H1 (cell line): ENCODE results near the gene PIP5K1C. TPM values are rescaled to one million over a fixed set of nuclear protein-coding genes. Genes with fewer than 3 reads are reported as not detected.

Experiments
- CTCF ChIA-PET: fragments of 300-600 bp; sonication (Branson Sonifier 250); formaldehyde crosslinking; loops from one replicate; lab custom pipeline; 2021; ENCODE audit not compliant: partially characterized antibody; lab: Charles Lee
- POLR2A ChIA-PET: fragments of 300-600 bp; sonication (Branson Sonifier 250); formaldehyde crosslinking; loops from one replicate; lab custom pipeline; 2021; ENCODE audit warnings: inconsistent platforms; ENCODE audit not compliant: partially characterized antibody; lab: Charles Lee
- DNase-seq, 2 experiments: peaks; one replicate each; pipeline versions ENCODE4 v3.0.0 to v3.0.0-alpha.2; 2010 to 2022; ENCODE audit warnings: low spot score in 2 of 2, low read depth in 1 of 2, mixed read lengths in 1 of 2
- FAIRE-seq: peaks from 2 replicates; lab custom pipeline; 2011; peaks lifted over from hg19 to GRCh38; lab: Jason Lieb, UNC
- H2AFZ ChIP-seq: 2 replicates; pipeline ENCODE4 v1.8.1; 2012; ENCODE audit warnings: low read length, inconsistent platforms
- H2AK5ac ChIP-seq: 2 replicates; pipeline ENCODE4 v1.6.1; 2013; ENCODE audit warnings: low read depth, low read length
- H2BK120ac ChIP-seq: replicated peaks from 2 replicates; pipeline ENCODE3; 2013; ENCODE audit warnings: low read depth, low read length, inconsistent platforms
- H2BK12ac ChIP-seq: 2 replicates; pipeline ENCODE4 v1.6.1; 2013; ENCODE audit warnings: low read depth, low read length
- H2BK15ac ChIP-seq: 2 replicates; pipeline ENCODE4 v1.6.1; 2013; ENCODE audit warnings: low read length
- H2BK20ac ChIP-seq: 2 replicates; pipeline ENCODE4 v1.6.1; 2013; ENCODE audit warnings: low read length
- H2BK5ac ChIP-seq: 2 replicates; pipeline ENCODE4 v1.6.1; 2013; ENCODE audit warnings: low read depth, low read length
- H3K14ac ChIP-seq: 2 replicates; pipeline ENCODE4 v1.6.1; 2013; ENCODE audit warnings: inconsistent platforms; ENCODE audit not compliant: insufficient read length
- H3K18ac ChIP-seq: 2 replicates; pipeline ENCODE4 v1.6.1; 2013; ENCODE audit warnings: low read length; ENCODE audit errors: extremely low read depth
- H3K23ac ChIP-seq: 2 replicates; pipeline ENCODE4 v1.6.1; 2013; ENCODE audit warnings: inconsistent platforms; ENCODE audit not compliant: insufficient read length
- H3K23me2 ChIP-seq: 2 replicates; pipeline ENCODE4 v1.6.1; 2013; ENCODE audit warnings: low read depth, low read length
- H3K27ac ChIP-seq: 2 replicates; pipeline ENCODE4 v1.6.1; 2011; ENCODE audit warnings: low read depth, low read length, inconsistent platforms
- H3K27me3 ChIP-seq, 4 experiments: replicated peaks in 1 of 4; 1 replicate in 1 of 4; 2 replicates in 3 of 4; pipeline versions ENCODE4 v1.6.1 to v1.8.1; 2011 to 2013; ENCODE audit warnings: low read length in 3 of 4, mild to moderate bottlenecking in 3 of 4, inconsistent platforms in 2 of 4, mixed read lengths in 2 of 4, moderate library complexity in 1 of 4; ENCODE audit not compliant: control insufficient read depth in 3 of 4, insufficient read depth in 3 of 4; ENCODE audit errors: extremely low read depth in 1 of 4
- H3K36me3 ChIP-seq, 4 experiments: 2 replicates each; pipeline versions ENCODE4 v1.6.1 to v1.8.1; 2011 to 2013; ENCODE audit warnings: mild to moderate bottlenecking in 4 of 4, low read length in 3 of 4, moderate library complexity in 2 of 4, control low read depth in 1 of 4, inconsistent platforms in 1 of 4; ENCODE audit not compliant: insufficient read depth in 4 of 4, control insufficient read depth in 2 of 4
- H3K4ac ChIP-seq: replicated peaks from 2 replicates; pipeline ENCODE3; 2013; ENCODE audit warnings: low read length, low read depth, mixed read lengths, inconsistent platforms; ENCODE audit not compliant: insufficient read length
- H3K4me1 ChIP-seq, 4 experiments: replicated peaks in 1 of 4; 1 replicate in 1 of 4; 2 replicates in 3 of 4; pipeline versions ENCODE4 v1.6.1 to v1.8.1; 2011 to 2013; ENCODE audit warnings: low read length in 3 of 4, inconsistent platforms in 2 of 4, mixed read lengths in 1 of 4; ENCODE audit not compliant: insufficient read depth in 4 of 4, control insufficient read depth in 3 of 4
- H3K4me2 ChIP-seq, 2 experiments: 2 replicates each; pipeline versions ENCODE4 v1.6.1 to v1.8.1; 2011 to 2013; ENCODE audit warnings: low read depth in 2 of 2, low read length in 2 of 2, control low read depth in 1 of 2, inconsistent platforms in 1 of 2, mild to moderate bottlenecking in 1 of 2; ENCODE audit not compliant: insufficient read depth in 1 of 2
- H3K4me3 ChIP-seq, 4 experiments: fragments of 200-600, 300-600 bp in 1 of 4; sonication (generic), shearing (Covaris generic), sonication (Bioruptor Twin) in 1 of 4; 2 replicates each; pipeline versions ENCODE4 v1.5.1 to v1.8.1; 2011 to 2016; ENCODE audit warnings: low read length in 4 of 4, low read depth in 3 of 4, control low read depth in 2 of 4, inconsistent platforms in 2 of 4, mild to moderate bottlenecking in 2 of 4, mixed read lengths in 1 of 4, moderate library complexity in 1 of 4; ENCODE audit not compliant: insufficient read depth in 2 of 4; ENCODE audit errors: extremely low read depth in 1 of 4
- H3K56ac ChIP-seq: replicated peaks from 2 replicates; pipeline ENCODE3; 2013; ENCODE audit warnings: low read depth, mild to moderate bottlenecking, mixed read lengths, low read length, inconsistent platforms; ENCODE audit not compliant: insufficient read length
- H3K79me1 ChIP-seq: 2 replicates; pipeline ENCODE4 v1.6.1; 2013; ENCODE audit warnings: low read depth, low read length, control low read depth
- H3K79me2 ChIP-seq, 2 experiments: 2 replicates each; pipeline versions ENCODE4 v1.6.1 to v1.8.1; 2012 to 2013; ENCODE audit warnings: low read length in 2 of 2, mild to moderate bottlenecking in 2 of 2, inconsistent platforms in 1 of 2; ENCODE audit not compliant: insufficient read depth in 2 of 2, control insufficient read depth in 1 of 2
- H3K9ac ChIP-seq, 4 experiments: replicated peaks in 1 of 4; 1 replicate in 1 of 4; 2 replicates in 3 of 4; pipeline versions ENCODE4 v1.6.1 to v1.8.1; 2011 to 2013; ENCODE audit warnings: low read depth in 3 of 4, low read length in 3 of 4, control low read depth in 2 of 4, mild to moderate bottlenecking in 2 of 4, moderate library complexity in 2 of 4, inconsistent platforms in 1 of 4; ENCODE audit errors: extremely low read depth in 1 of 4
- H3K9me3 ChIP-seq, 2 experiments: 2 replicates each; pipeline versions ENCODE4 v1.6.1 to v1.8.1; 2012 to 2013; ENCODE audit warnings: mild to moderate bottlenecking in 2 of 2, moderate library complexity in 2 of 2, control low read depth in 1 of 2, inconsistent platforms in 1 of 2, low read depth in 1 of 2, low read length in 1 of 2, mixed read lengths in 1 of 2; ENCODE audit not compliant: insufficient read depth in 2 of 2
- H4K20me1 ChIP-seq, 2 experiments: replicated peaks in 1 of 2; 2 replicates each; pipeline versions ENCODE3 to v1.8.1; 2011 to 2013; ENCODE audit warnings: inconsistent platforms in 2 of 2, low read length in 2 of 2, mild to moderate bottlenecking in 1 of 2; ENCODE audit not compliant: insufficient read depth in 2 of 2, control insufficient read depth in 1 of 2
- H4K5ac ChIP-seq: 2 replicates; pipeline ENCODE4 v1.6.1; 2013; ENCODE audit warnings: low read length, low read depth, mixed read lengths, inconsistent platforms; ENCODE audit not compliant: insufficient read length
- H4K8ac ChIP-seq: 2 replicates; pipeline ENCODE4 v1.8.0; 2013; ENCODE audit warnings: mild to moderate bottlenecking, moderate library complexity, low read length, inconsistent platforms; ENCODE audit not compliant: insufficient read depth; ENCODE audit errors: extremely low read depth
- H4K91ac ChIP-seq: replicated peaks from 2 replicates; pipeline ENCODE3; 2013; ENCODE audit warnings: low read length, mixed read lengths, inconsistent platforms; ENCODE audit not compliant: insufficient read length
- ASH2L ChIP-seq: fragments of 200-600, 300-600 bp; sonication (generic); IDR thresholded peaks from one replicate; pipeline ENCODE4 v1.7.1; 2017; ENCODE audit warnings: low read length
- CEBPB ChIP-seq: IDR thresholded peaks from 2 replicates; pipeline ENCODE4 v1.6.1; 2012; ENCODE audit warnings: low read depth, low read length
- CTCF ChIP-seq, 3 experiments: IDR thresholded peaks; 1 replicate in 2 of 3; 2 replicates in 1 of 3; pipeline versions ENCODE4 v1.5.1 to v1.6.1; 2011; ENCODE audit warnings: low read length in 3 of 3, mild to moderate bottlenecking in 3 of 3, inconsistent platforms in 2 of 3, low read depth in 1 of 3, moderate library complexity in 1 of 3; ENCODE audit not compliant: insufficient read depth in 1 of 3; ENCODE audit errors: control extremely low read depth in 1 of 3
- JUND ChIP-seq: IDR thresholded peaks from 2 replicates; pipeline ENCODE4 v1.6.1; 2011; ENCODE audit warnings: mild to moderate bottlenecking, improper control_type of control experiment, low read length
- RXRA ChIP-seq: IDR thresholded peaks from 2 replicates; pipeline ENCODE4 v1.6.1; 2011; ENCODE audit warnings: low read depth, mild to moderate bottlenecking, low read length, moderate library complexity; ENCODE audit not compliant: insufficient read depth
- SIN3A ChIP-seq, 2 experiments: IDR thresholded peaks in 1 of 2; conservative IDR thresholded peaks in 1 of 2; 2 replicates each; pipeline ENCODE4 v1.6.1; 2011 to 2012; ENCODE audit warnings: low read length in 2 of 2, improper control_type of control experiment in 1 of 2, low read depth in 1 of 2, mild to moderate bottlenecking in 1 of 2
- SP4 ChIP-seq: IDR thresholded peaks from 2 replicates; pipeline ENCODE4 v1.6.1; 2012; ENCODE audit warnings: low read length, inconsistent platforms
- SRF ChIP-seq: IDR thresholded peaks from 2 replicates; pipeline ENCODE4 v1.6.1; 2011; ENCODE audit warnings: mild to moderate bottlenecking, low read depth, low read length, moderate library complexity
- TEAD4 ChIP-seq: IDR thresholded peaks from 2 replicates; pipeline ENCODE4 v1.6.1; 2012; ENCODE audit warnings: low read depth, low read length, inconsistent platforms, mixed read lengths
- WGBS, 2 experiments: shearing (Covaris generic) in 1 of 2; methylation state at CpG; one replicate each; pipeline versions ENCODE4 v1.1.6 to v1.1.7; 2013 to 2015; ENCODE audit warnings: low lambda C conversion rate in 2 of 2, mixed read lengths in 2 of 2, inconsistent platforms in 1 of 2, low coverage in 1 of 2, missing lambda C conversion rate in 1 of 2; ENCODE audit not compliant: insufficient replicate concordance in 2 of 2, insufficient coverage in 1 of 2, insufficient read length in 1 of 2; ENCODE audit errors: extremely low coverage in 1 of 2, missing lambda C conversion rate in 1 of 2; 5-methylcytosine and 5-hydroxymethylcytosine counted together
- polyA plus RNA-seq, 7 experiments: library from polyadenylated mRNA; depleted of rRNA in 3 of 7; stranded (reverse) in 5 of 7; unstranded in 2 of 7; fragments of >200 nt in 5 of 7; fragments of 200-250 nt in 2 of 7; gene quantifications; 1 replicate in 5 of 7; 2 replicates in 1 of 7; 4 replicates in 1 of 7; pipeline versions ENCODE4 v1.2.1 to v1.2.3, GENCODE V29; 2011 to 2013; ENCODE audit warnings: missing spikeins in 2 of 7, mixed read lengths in 2 of 7
- total RNA-seq: library from RNA; stranded (reverse); fragmentation: NEBNext Ultra II Directional; extraction: Animal tissue kit (Norgen Biotek cat#: 25700); gene quantifications from 2 replicates; pipeline ENCODE4 v1.2.1, GENCODE V29; 2021

The PIP5K1C gene
- total and polyA plus RNA-seq, 2 of the 8 experiments (the other 6 are each of a cell fraction or from before 2014, with no cell fraction given) = 10.6 to 32.9 TPM

- Histone ChIP-seq H3K18ac (no peak overlapping the region), H3K23ac (no peak overlapping the region), H2AK5ac (no peak overlapping the region), H3K14ac (no peak overlapping the region), H2AFZ (no peak overlapping the region), H3K9ac (no peak overlapping the region), H4K5ac (no peak overlapping the region), H3K79me2 (peaks cover 0 to 53% of the 10 kb centered on the region in 2 experiments; a peak in 3 of 4 replicates), H3K4me2 (no peak overlapping the region), H2BK120ac (no peak overlapping the region), H4K8ac (peak overlapping the region; percentile 41), H3K27ac (no peak overlapping the region), H3K23me2 (peaks cover 9% of the 10 kb centered on the region; the same call in 1 of the 2 replicates), H2BK15ac (no peak overlapping the region), H4K91ac (no peak overlapping the region), H3K79me1 (peaks cover 21% of the 10 kb centered on the region), H2BK5ac (0 out of 2 replicates have a peak overlapping the region, but pooled peaks have one; percentile 35), H3K4me3 (no peak overlapping the region), H3K36me3 (no peaks in the 10 kb centered on the region), H3K4ac (no peak overlapping the region), H4K20me1 (peaks cover 12 to 34% of the 10 kb centered on the region in 2 experiments), H2BK12ac (no peak overlapping the region), H3K4me1 (peaks cover 0 to 11% (median 8%) of the 10 kb centered on the region in 4 experiments; a peak in 5 of 7 replicates), H2BK20ac (no peak overlapping the region), H3K27me3 (no peaks in the 10 kb centered on the region; a peak in 1 of 7 replicates), H3K9me3 (no peaks in the 10 kb centered on the region), H3K56ac (no peak overlapping the region)
- ChIA-PET CTCF (interaction anchor here (0.5 to 8.8 kb wide), 27 partner anchors 8 to 1997 kb away, joined by 3 to 85 read pairs (median 3); partner anchors contain the start of gene TJP3), POLR2A (interaction anchor here (0.9 to 2.3 kb wide), 3 partner anchors 9 to 12 kb away, joined by 3 to 6 read pairs (median 4); no protein-coding TSS in a partner anchor)
- DNase-seq (peak in 1 of 2 experiments; percentile 84), FAIRE-seq (no peak)
- 85% methylated on average over 24 of the region's 25 CpGs; no CpG with 5 or more reads in 1 of the 2 experiments for WGBS, 2 experiments
- TF ChIP-seq SIN3A (conservative IDR thresholded peaks at IDR 0.05 in 1 of 2, IDR thresholded peaks at IDR 0.05 in 1 of 2; ENCODE audit: low read depth in 1 of 2, low read length in 2 of 2) (no peak), ASH2L (no peak), SP4 (no peak), CEBPB (no peak), TEAD4 (no peak), SRF (no peak), RXRA (no peak), CTCF (IDR thresholded peaks at IDR 0.05; ENCODE audit: control extremely low read depth in 1 of 3, insufficient read depth in 1 of 3, low read depth in 1 of 3, low read length in 3 of 3) (peak; percentile 53 to 76 (median 70)), JUND (no peak)
Measured at GRCh38 chr19:3692141-3693024, 7.9 kb downstream of the PIP5K1C start.
